Measurements from ENCODE around the gene ITGA6. TPM values are rescaled to one million over a fixed set of nuclear protein-coding genes. Genes with fewer than 3 reads are reported as not detected.
"Not testable (repeated sequence)": the region's sequence is repeated elsewhere in the genome, so short reads cannot be mapped to it uniquely, and the experiment has no call there.

The ITGA6 gene
- polyA plus RNA-seq, 1 donor: 98.3 TPM

DNA sequence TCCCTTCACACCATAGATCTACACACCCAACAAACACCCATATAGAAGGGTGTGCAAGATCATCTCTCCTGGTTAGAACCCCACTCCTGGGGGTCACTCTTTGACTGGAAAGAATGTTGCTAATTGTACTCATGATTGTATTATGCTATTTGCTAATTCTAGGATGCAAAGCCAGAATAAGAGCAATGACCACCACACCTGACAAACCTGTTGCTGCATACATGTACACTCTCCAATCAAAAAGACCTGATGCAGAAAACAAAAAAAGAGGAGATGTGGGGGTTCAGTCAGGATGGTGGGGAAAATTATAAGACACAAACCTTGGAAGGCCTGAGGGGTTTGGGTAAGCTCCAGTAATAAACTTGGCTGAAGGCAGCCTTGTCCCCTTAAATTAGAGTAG is 91.6 kb downstream of the ITGA6 start:
- DNase-seq: no peak

- DNase-seq: no peak
These were observed 98.2 kb downstream of the ITGA6 start for GRCh38 chr2:172525601-172526000.

DNA sequence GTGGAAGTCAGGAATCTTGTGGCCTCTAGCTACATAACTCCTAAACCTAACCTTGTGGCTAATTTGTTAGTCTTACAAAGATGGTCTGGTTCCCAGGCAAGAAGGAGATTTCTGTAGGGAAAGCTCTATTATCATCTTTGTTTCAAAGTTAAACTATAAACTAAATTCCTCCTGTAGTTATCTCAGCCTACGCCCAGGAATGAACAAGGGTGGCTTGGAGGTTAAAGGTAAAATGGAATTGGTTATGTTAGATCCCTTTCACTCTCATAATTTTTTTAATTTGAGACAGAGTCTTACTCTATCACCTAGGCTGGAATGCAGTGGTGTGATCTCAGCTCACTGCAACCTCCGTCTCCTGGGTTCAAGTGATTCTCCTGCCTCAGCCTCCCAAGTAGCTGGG is 103.9 kb downstream of the ITGA6 start:
- no peak for DNase-seq

- DNase-seq: not testable (repeated sequence)
These were observed 105.1 kb downstream of the ITGA6 start for GRCh38 chr2:172532461-172532860.

DNA sequence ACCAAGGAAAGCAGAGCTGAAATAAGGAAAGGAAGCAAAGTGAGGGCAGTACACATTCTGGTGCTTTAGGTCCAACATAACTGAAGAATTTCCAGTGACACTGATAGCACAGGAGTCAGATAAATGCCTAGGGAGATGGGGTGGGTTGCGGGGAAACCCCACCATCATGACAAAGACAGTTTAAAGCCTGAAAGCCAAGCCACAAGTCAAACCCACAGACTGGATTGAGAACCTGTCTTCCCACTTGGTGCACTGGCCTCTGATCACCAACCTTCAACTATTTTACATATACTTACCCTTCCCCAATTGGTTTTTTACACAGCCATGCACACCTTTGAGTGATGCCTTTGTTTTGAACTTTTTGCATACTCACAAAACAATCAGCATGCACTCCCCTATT is 106.3 kb downstream of the ITGA6 start:
- no peak for DNase-seq

DNA sequence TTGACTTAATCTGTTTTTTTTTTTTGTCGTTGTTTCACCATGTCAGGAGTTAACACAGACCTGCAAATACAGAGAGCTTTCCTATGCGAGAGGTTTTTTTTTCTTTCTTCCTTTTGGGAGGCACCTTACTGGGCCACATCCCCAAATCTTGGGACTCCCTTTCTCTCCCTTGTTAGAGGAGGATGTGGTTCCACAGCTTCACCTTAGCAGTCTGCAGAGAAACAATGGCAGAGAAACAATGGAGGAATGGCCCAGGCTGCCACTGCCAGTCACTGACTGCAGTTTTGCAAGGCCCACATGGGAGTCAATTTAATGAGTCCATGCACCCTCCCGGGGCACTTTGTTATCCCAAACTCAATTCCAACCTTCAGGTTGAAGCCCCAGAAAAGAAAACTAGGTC is 107.7 kb downstream of the ITGA6 start:
- DNase-seq: no peak

DNA sequence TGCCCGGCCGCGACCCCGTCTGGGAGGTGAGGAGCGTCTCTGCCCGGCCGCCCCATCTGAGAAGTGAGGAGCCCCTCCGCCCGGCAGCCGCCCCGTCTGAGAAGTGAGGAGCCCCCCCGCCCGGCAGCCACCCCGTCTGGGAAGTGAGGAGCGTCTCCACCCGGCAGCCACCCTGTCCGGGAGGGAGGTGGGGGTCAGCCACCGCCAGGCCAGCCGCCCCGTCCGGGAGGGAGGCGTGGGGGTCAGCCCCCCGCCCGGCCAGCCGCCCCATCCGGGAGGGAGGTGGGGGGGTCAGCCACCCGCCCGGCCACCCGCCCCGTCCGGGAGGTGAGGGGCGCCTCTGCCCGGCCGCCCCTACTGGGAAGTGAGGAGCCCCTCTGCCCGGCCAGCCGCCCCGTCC is 110.5 kb downstream of the ITGA6 start:
- not testable (repeated sequence) for DNase-seq

DNA sequence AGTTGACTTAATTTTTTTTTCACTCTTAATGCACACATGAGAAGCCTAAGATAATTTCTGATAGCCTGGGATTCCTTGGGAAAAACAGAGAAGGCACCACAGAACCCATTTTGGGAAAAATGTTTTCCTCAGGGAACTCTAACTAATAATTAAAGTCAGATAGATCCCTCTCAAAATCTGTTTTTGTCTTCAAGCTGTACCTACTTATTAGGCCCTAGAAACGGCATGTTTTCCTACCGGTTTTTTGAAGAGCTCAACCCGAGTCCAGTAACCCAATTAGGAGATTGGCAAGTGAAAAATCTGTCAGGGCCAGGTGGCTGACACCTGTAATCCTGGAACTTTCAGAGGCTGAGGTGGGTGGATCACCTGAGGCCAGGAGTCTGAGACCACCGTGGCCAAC is 112.4 kb downstream of the ITGA6 start:
- DNase-seq: no peak

DNA sequence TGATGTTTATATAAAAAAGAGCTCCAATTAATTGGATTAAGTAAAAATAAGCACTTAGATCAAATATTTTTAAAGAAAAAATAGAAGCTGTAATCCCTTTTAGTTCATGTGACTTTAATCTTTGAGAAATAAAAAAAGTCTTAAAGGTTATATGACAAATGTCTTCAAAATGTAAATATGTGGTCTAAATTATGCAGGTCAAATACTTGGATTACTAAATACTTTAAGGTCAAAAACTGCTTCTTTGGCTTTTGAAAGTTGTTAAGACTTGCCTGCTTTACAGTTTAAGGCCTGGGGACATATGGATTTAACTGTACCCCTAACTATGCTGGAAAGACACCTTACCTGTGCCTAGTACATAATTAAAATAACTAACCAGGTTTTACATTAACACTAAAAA is 113.0 kb downstream of the ITGA6 start:
- DNase-seq: no peak

GRCh38 chr2:172545408-172546075 is 118.2 kb downstream of the ITGA6 start:
- no peak for DNase-seq

DNA sequence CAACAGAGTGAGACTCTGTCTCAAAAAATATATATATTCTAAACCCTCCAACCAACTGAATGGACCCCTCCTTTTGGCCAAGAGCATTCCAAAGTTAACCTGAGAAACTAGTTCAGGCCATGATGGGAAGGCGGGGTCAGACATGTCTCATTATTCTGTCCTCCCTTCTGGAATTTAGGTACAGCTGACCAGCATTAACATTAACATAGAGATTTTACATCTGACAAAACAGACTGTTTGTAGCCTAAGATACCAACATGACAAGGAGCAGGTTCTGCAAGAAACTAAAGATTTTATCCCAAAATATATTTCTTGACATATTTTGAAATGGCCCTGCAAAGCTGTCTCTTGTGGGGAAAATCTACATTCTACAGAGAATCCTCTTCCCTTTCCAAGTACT is 121.7 kb downstream of the ITGA6 start:
- DNase-seq: no peak

- not testable (repeated sequence) for DNase-seq
These were observed 122.4 kb downstream of the ITGA6 start for GRCh38 chr2:172549802-172550201.

GRCh38 chr2:172550419-172550818 is 123.0 kb downstream of the ITGA6 start:
- DNase-seq: no peak

- DNase-seq: no peak
These were observed 123.9 kb downstream of the ITGA6 start for GRCh38 chr2:172551271-172551670.

GRCh38 chr2:172552547-172553291 is 125.3 kb downstream of the ITGA6 start:
- DNase-seq: no peak

DNA sequence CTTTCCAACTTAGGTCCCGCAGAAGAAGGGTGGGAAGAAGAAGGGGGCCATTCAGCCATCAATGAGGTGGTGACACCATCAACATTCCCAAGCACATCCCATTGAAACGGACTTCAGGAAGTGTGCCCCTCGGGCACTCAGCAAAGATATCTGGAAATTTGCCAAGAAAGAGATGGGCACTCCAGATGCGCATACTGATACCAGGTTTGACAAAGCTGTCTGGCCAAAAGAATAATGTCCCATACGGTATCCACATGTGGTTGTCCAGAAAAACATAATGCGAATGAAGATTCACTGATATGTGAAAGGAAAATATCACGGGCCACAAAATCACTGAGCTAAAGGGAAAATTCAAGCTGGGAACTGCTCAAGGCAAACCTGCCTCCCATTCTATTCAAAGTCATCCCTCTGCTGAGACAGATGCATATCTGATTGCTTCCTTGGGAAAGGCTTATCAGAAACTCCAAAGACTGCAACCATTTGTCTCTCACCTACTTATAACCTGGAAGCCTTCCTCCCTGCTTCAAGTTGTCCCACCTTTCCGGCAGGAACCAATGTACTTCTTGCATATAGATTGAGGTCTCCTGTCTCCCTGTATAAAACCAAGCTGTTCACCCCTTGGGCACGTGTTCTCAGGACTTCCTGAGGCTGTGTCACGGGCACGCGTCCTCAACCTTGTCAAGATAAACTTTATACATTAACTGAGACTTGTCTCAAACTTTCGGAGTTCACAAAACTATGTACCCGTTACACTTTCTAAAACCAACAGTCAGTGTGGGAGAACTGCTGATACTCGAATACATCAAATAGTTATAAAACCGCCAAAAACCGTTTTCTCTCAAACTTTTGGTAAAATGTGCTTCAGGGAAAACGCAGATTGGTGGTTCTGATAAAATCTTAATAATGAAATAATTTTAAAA is 127.2 kb downstream of the ITGA6 start:
- DNase-seq: no peak

DNA sequence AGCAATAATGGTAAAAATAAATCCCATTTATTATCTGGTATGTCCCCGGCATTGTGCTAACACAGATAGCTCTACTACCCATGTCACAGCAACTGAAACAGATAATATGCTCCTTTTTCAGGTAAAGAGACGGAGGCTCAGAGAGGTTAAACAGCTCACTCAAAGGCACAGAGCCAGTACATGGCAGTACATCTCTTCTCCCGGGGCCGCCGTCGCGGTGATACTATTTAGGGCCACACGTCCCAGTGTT is 127.8 kb downstream of the ITGA6 start:
- DNase-seq: no peak

Other genes with a start within 250 kb of the ITGA6 start
- gene PDK1, start 128.5 kb downstream of the ITGA6 start, polyA plus RNA-seq (ENCODE audit: insufficient read length): 22.9 TPM